EH (cell line): ENCODE data around the gene MRPL10.

ENCODE experiments used
- DNase-seq: peaks from one replicate; pipeline ENCODE4 v3.0.0-alpha.2; 2015; ENCODE audit warnings: low read depth

MRPL10 gene

GRCh38 chr17:47857551-47858455 is 26.5 kb upstream of the MRPL10 start:
- DNase-seq, result no peak

GRCh38 chr17:47856830-47857229 is 25.5 kb upstream of the MRPL10 start:
- DNase-seq, result no peak

GRCh38 chr17:47855737-47856136 is 24.4 kb upstream of the MRPL10 start:
- DNase-seq, result peak; percentile 27

- DNase-seq, result no peak
Observed at GRCh38 chr17:47853616-47854015, 22.3 kb upstream of the MRPL10 start.

GRCh38 chr17:47852113-47852949 is 21.0 kb upstream of the MRPL10 start:
- no peak for DNase-seq

- DNase-seq, result no peak
Observed at GRCh38 chr17:47851764-47852112, 20.4 kb upstream of the MRPL10 start.

- peak; percentile 75 for DNase-seq
Observed at GRCh38 chr17:47850692-47851573, 19.6 kb upstream of the MRPL10 start, which contains the start of gene SP6. TSS of gene SP6 (minus strand) at chr17:47851163. CDS start at chr17:47848429, 2,734 bp downstream.

- no peak for DNase-seq
Observed at GRCh38 chr17:47850373-47850691, 19.0 kb upstream of the MRPL10 start.

- DNase-seq, result no peak
Observed at GRCh38 chr17:47848198-47848513, 16.8 kb upstream of the MRPL10 start.

GRCh38 chr17:47847341-47848197 is 16.2 kb upstream of the MRPL10 start:
- DNase-seq, result no peak

GRCh38 chr17:47846716-47847340 is 15.5 kb upstream of the MRPL10 start:
- no peak for DNase-seq

GRCh38 chr17:47845716-47846075 is 14.4 kb upstream of the MRPL10 start:
- DNase-seq, result no peak

- peak; percentile 49 for DNase-seq
Observed at GRCh38 chr17:47844814-47845715, 13.7 kb upstream of the MRPL10 start.

- DNase-seq, result peak; percentile 74
Observed at GRCh38 chr17:47844227-47844626, 12.9 kb upstream of the MRPL10 start.

- DNase-seq, result no peak
Observed at GRCh38 chr17:47843391-47843730, 12.0 kb upstream of the MRPL10 start.

GRCh38 chr17:47841488-47842291 is 10.3 kb upstream of the MRPL10 start:
- no peak for DNase-seq

- peak; percentile 84 for DNase-seq
Observed at GRCh38 chr17:47840742-47841487, 9.6 kb upstream of the MRPL10 start, which contains the start of gene SCRN2. TSS of gene SCRN2 (minus strand) at chr17:47841273. CDS start at chr17:47840843, 430 bp downstream.
